Heart left ventricle (tissue), 13 donors: ENCODE results near the gene HELB.

Source experiments
- POLR2A ChIP-seq, 2 donors: fragments of 450-650 bp; IDR thresholded peaks; one replicate each; pipeline ENCODE4 v1.6.1; 2017; ENCODE audit warnings: antibody characterized with exemption in 2 of 2, mild to moderate bottlenecking in 2 of 2, moderate library complexity in 2 of 2
- TF ChIP-seq, protein P1 (sequence below), 12 donors: fragments of 200-600 bp; sonication (generic) in 4 of 12; IDR thresholded peaks; one replicate each; pipeline versions ENCODE4 v1.5.0 to v1.8.0; 2018 to 2022; ENCODE audit warnings: antibody characterized with exemption in 12 of 12, mild to moderate bottlenecking in 5 of 12
- donor health status: ischemic (EF 13 %, LVEDD 7.1; RV severe dilation, severe dysfunction).
- donor health status: DM: no; HTN: yes; CAD: no.
- donor health status: DM: no; HTN: no; CAD: no.
- donor health status: ischemic (EF 25% LVEDD 6.9; RV normal size, moderate dysfunction).
- donor health status: ischemic (EF 25% LVEDD 5.7; RV mildly dilated, moderate dysfunction).
- donor health status: ischemic (EF 35%, LVEDD 5.7; RV mildly dilated, moderate dysfunction).
- donor health status: nonischemic (EF 11% LVEDD 7.7; RV severe dilation, severe dysfunction).
- donor health status: DM: yes; HTN: yes; CAD: no.
- donor health status: PGD.
- donor health status: ischemic (EF 29% LVEDD 5.4; RV normal size, mild dysfunction).
- donor health status: nonischemic (EF 23%, LVEDD 6.1; RV moderate dilation, normal function).

DNA sequence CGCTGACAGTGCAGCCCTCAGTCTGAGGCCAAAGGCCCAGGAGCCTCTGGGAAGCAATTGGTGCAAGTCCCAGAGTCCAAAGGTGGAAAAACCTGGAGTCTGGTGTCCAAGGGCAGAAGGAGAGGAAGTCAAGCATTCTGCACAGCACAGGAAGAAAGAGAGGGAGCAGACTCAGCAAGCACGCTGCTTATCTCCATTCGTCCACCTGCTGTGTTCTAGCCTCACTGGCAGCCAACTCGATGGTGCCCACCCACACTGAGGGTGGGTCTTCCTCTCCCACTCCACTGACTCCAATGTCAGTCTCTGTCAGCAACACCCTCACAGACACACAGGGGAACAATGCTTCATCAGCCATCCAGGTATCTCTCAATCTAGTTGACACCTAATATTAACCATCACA is 38.8 kb downstream of the HELB start:
- TF ChIP-seq POLR2A (IDR thresholded peaks at IDR 0.05): no peak
- TF ChIP-seq, protein P1, sequence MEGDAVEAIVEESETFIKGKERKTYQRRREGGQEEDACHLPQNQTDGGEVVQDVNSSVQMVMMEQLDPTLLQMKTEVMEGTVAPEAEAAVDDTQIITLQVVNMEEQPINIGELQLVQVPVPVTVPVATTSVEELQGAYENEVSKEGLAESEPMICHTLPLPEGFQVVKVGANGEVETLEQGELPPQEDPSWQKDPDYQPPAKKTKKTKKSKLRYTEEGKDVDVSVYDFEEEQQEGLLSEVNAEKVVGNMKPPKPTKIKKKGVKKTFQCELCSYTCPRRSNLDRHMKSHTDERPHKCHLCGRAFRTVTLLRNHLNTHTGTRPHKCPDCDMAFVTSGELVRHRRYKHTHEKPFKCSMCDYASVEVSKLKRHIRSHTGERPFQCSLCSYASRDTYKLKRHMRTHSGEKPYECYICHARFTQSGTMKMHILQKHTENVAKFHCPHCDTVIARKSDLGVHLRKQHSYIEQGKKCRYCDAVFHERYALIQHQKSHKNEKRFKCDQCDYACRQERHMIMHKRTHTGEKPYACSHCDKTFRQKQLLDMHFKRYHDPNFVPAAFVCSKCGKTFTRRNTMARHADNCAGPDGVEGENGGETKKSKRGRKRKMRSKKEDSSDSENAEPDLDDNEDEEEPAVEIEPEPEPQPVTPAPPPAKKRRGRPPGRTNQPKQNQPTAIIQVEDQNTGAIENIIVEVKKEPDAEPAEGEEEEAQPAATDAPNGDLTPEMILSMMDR (IDR thresholded peaks at IDR 0.05): no peak
